Head of caudate nucleus (tissue), 42 donors: ENCODE data around the gene IL17C.

ENCODE experiments used
- DNase-seq, 42 donors: peaks; one replicate each; pipeline versions ENCODE4 v3.0.0 to v3.0.0-alpha.2; 2020 to 2021; ENCODE audit warnings: mixed read lengths in 7 of 42
- intact Hi-C: fragments of 100-400 bp; cut with DNase I; formaldehyde crosslinking; loops from one replicate; pipeline ENCODE4 v1.15.0; 2022

Gene IL17C

GRCh38 chr16:88639231-88640038, 1.1 kb downstream of the IL17C start:
- no peak for DNase-seq
- intact Hi-C loops = no loop called here

GRCh38 chr16:88640039-88640495, 1.7 kb downstream of the IL17C start:
- intact Hi-C loops = no loop called here
- DNase-seq = no peak

- no peak for DNase-seq
- intact Hi-C loops = no loop called here
Observed at GRCh38 chr16:88640498-88641247, 2.3 kb downstream of the IL17C start.

- intact Hi-C loops = no loop called here
- no peak for DNase-seq
Observed at GRCh38 chr16:88642881-88643643, 4.7 kb downstream of the IL17C start.

GRCh38 chr16:88643644-88643932, 5.2 kb downstream of the IL17C start:
- intact Hi-C loops = no loop called here
- DNase-seq = no peak

- no peak for DNase-seq
- intact Hi-C loops = no loop called here
Observed at GRCh38 chr16:88645455-88645854, 7.1 kb downstream of the IL17C start.

GRCh38 chr16:88645941-88646340, 7.6 kb downstream of the IL17C start:
- intact Hi-C loops = no loop called here
- DNase-seq = no peak

- intact Hi-C loops = no loop called here
Observed at GRCh38 chr16:88646345-88647034, 8.1 kb downstream of the IL17C start.

GRCh38 chr16:88647178-88648070, 9.1 kb downstream of the IL17C start:
- DNase-seq = no peak

More at GRCh38 chr16:88646345-88647034, 8.1 kb downstream of the IL17C start:
- no peak for DNase-seq

GRCh38 chr16:88649195-88649923, 11.0 kb downstream of the IL17C start:
- intact Hi-C loops = no loop called here
- DNase-seq = no peak

More at GRCh38 chr16:88647178-88648070, 9.1 kb downstream of the IL17C start:
- intact Hi-C loops = no loop called here

GRCh38 chr16:88649924-88650748, 11.8 kb downstream of the IL17C start:
- peak in 11 of 42 donors; percentile 11 to 57 (median 32) for DNase-seq
- intact Hi-C loops = no loop called here

GRCh38 chr16:88650749-88651275, 12.4 kb downstream of the IL17C start, which contains the start of gene CYBA:
CYBA (minus strand) TSS chr16:88651053; CDS start chr16:88651013, 40 bp downstream.
- intact Hi-C loops = no loop called here
- DNase-seq = peak in 40 of 42 donors; percentile 9 to 74 (median 50)

GRCh38 chr16:88651276-88651988, 13.1 kb downstream of the IL17C start:
- intact Hi-C loops = no loop called here
- peak in 1 of 42 donors; percentile 36 for DNase-seq

GRCh38 chr16:88651989-88652761, 13.8 kb downstream of the IL17C start:
- no peak for DNase-seq
- intact Hi-C loops = no loop called here

GRCh38 chr16:88652762-88653063, 14.3 kb downstream of the IL17C start:
- intact Hi-C loops = no loop called here
- no peak for DNase-seq
